Posterior cingulate gyrus (tissue), 11 donors: ENCODE measurements around the gene PDIK1L.

Experiments used
- DNase-seq, 10 donors: peaks; one replicate each; pipeline versions ENCODE4 v3.0.0 to v3.0.0-alpha.2; 2020 to 2021; ENCODE audit warnings: mixed read lengths in 3 of 10
- intact Hi-C: fragments of 100-400 bp; cut with DNase I; formaldehyde crosslinking; loops from one replicate; pipeline ENCODE4 v1.15.1; 2023

PDIK1L gene

DNA sequence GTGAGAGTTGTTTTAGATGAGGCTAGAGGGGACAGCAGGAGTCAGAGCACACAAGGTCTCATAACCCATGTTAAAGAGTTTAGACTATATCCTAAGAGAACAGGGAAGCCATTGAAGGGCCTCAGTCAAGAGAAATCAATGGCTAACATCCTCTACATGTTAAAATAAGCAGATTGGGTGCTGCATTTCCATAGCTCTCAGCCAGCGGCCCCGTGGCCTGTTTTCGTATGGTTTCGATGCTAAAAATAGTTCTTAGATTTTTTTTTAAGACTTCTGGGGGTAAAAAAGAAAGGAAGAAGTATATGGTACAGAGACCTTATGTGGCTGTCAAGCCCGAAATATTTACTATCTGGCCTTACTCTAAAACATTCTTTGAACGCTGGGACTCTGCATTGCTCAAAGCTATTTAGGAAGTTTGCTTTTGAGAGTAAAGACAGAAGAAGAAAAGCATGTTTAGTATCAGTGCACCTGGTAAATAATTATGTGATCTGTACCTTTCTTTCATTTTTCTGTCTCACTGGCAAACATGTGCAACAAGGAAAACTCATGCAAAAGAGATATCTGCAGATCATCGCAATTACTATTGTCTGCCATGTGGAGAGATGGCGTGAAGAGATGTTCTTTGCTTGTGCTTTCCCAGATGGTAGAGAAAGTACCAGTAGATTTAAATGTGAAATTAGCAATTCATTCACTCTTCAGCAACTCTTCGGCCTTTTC lies 8.4 kb downstream of the PDIK1L start:
- intact Hi-C loops, result no loop called here

GRCh38 chr1:26121854-26122773 lies 10.5 kb downstream of the PDIK1L start:
- DNase-seq, result no peak
- intact Hi-C loops, result no loop called here

More for the DNA sequence above, 8.4 kb downstream of the PDIK1L start:
- DNase-seq, result no peak

GRCh38 chr1:26122988-26123973 lies 11.7 kb downstream of the PDIK1L start:
- no peak for DNase-seq
- intact Hi-C loops, result no loop called here

GRCh38 chr1:26124418-26125331 lies 13.1 kb downstream of the PDIK1L start:
- DNase-seq, result no peak
- intact Hi-C loops, result no loop called here

GRCh38 chr1:26125382-26125781 lies 13.8 kb downstream of the PDIK1L start:
- intact Hi-C loops, result no loop called here
- no peak for DNase-seq

GRCh38 chr1:26125946-26126320 lies 14.3 kb downstream of the PDIK1L start:
- DNase-seq, result no peak
- intact Hi-C loops, result no loop called here

DNA sequence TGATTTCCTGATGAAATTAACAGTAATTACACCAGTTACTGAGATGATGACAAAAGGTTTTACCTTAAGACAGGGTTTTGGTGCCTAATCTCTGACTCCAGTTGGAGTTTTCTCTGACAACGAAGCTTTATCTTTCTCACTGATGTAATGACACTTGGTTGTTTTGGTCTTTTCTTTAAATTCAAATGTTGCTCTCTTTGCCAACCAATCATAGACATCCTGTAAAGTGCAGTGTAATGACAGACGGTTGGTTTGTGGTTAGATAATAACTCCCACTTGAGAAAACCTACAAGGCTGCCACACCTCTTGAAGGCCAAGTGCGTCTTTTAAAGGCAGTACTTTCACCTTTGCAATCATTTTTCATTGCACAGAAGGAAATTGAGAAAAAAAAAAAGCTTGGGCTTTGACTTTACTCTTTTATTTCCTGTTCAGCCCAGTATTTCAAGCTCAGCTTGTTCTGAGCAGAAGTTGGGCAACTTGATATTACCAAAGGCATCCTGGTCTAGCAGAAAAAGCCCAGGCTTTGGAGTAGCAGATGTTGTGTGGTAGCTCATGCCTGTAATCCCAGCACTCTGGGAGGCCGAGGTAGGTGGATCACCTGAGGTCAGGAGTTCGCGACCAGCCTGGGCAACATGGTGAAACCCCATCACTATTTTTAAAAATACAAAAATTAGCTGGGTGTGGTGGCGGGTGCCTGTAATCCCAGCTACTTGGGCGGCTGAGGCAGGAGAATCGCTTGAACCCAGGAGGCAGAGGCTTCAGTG lies 14.9 kb downstream of the PDIK1L start:
- DNase-seq, result no peak
- intact Hi-C loops, result no loop called here

- intact Hi-C loops, result no loop called here
- no peak for DNase-seq
These were observed 15.9 kb downstream of the PDIK1L start for GRCh38 chr1:26127235-26128163.

GRCh38 chr1:26129778-26130177 lies 18.2 kb downstream of the PDIK1L start:
- DNase-seq, result no peak
- intact Hi-C loops, result no loop called here

DNA sequence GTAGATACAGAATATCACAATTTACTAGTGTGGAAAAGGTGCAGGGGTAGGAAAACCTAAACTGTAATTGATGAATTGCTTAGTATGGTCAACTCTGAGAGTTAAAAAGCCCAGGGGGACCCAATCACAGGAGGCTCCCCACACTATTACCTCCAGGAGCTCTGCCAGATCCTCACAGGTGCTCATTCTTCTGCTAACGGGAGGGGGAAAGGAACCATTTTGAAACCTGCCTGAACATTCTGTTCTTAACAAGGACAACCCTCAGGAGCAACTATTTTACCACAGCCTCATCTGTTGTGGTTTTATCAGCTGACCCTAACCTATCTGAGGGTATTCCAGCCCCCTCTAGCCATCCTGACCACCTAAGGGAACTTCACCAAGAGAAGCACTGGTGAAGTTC lies 19.1 kb downstream of the PDIK1L start:
- DNase-seq, result no peak
- intact Hi-C loops, result no loop called here

DNA sequence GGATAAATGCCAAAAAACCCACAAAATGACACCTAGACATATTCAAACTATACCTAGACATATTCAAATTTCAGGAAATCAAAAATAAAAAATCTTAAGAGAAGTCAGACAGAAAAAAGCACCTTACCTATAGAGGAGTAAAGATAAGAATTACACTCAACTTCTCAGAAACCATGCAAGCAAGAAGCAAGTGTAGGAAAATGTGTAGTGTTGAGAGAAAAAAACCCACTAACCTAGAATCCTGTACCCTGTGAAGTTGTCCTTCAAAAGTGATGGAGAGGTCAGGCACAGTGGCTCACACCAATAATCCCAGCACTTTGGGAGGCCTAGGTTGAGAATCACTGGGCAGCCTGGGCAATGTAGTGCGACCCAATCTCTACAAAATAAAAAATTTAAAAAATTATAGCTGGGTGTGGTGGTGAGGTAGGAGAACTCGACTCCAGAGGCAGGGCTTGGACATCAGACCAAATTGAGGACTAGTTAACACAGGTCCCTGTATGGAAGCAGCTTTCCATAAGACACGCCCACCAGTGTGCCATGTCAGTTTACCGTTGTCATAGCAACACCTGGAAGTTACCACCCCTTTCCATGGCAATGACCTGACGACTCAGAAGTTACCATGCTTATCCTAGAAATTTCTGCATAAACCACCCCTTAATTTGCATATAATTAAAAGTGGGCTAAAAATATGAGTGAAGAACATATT lies 20.7 kb downstream of the PDIK1L start:
- intact Hi-C loops, result no loop called here
- DNase-seq, result no peak

DNA sequence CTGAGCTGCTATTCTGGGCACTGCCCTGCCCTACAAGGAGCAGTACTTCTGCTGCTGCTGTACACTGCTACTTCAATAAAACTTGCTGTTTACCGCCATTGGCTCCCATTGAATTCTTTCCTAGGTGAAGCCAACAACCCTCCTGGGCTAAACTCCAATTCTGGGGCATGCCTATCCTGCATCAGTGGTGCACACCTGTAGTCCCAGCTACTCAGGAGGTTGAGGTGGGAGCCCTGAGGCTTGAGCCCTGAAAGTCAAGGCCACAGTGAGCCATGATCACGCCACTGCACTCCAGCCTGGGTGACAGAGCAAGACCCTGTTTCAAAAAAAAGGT lies 21.2 kb downstream of the PDIK1L start:
- DNase-seq, result no peak

GRCh38 chr1:26134466-26134865 lies 22.8 kb downstream of the PDIK1L start:
- intact Hi-C loops, result no loop called here

More for the DNA sequence above, 21.2 kb downstream of the PDIK1L start:
- intact Hi-C loops, result no loop called here

DNA sequence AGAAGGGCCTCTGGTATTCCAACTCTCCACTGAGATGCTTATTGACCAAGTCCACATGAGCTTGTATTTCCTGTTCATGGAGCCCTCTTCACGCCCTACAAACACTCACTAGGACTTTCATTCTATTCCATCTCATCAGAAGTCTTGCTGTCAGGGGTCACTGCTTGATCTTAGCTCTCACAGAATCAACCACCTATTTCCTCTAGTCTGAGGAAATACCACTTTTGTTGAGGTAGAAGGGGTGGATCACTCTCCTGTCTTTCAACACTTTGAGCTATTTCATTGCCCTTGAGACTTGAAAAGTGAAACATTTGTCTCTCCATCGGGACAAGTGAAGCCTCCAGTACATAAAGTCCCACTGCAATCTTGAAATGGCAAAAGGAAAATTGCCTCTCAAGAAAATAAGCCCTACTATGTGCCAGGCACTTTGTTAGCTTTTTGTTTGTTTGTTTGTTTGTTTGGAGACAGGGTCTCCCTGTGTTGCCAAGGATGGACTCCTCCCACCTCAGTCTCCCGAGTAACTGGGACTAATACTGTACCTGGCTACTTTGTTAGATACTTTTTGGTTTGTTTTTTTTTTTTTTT lies 27.4 kb downstream of the PDIK1L start:
- no peak for DNase-seq
- intact Hi-C loops, result no loop called here

More at GRCh38 chr1:26134466-26134865, 22.8 kb downstream of the PDIK1L start:
- DNase-seq, result no peak

GRCh38 chr1:26142159-26142558 lies 30.5 kb downstream of the PDIK1L start:
- DNase-seq, result no peak
- intact Hi-C loops, result no loop called here

- DNase-seq, result peak; percentile 52 to 96 (median 82)
These were observed 33.7 kb downstream of the PDIK1L start for GRCh38 chr1:26145041-26145959.

More at GRCh38 chr1:26145041-26145959, 33.7 kb downstream of the PDIK1L start:
- intact Hi-C loops, result loop anchor here (1.0 kb wide), 2 partner anchors 40 to 109 kb away; no protein-coding TSS in a partner anchor
